Neural progenitor cell (in vitro differentiated cells): ENCODE results near the gene SLC25A27.

Experiments
- EZH2 ChIP-seq: fragments of 200-600 bp; sonication (generic); IDR thresholded peaks from 2 replicates; pipeline ENCODE4 v1.6.1; 2017; ENCODE audit warnings: antibody characterized with exemption, mild to moderate bottlenecking, moderate library complexity
- EZH2phosphoT487 ChIP-seq: fragments of 200-600 bp; sonication (generic); IDR thresholded peaks from 2 replicates; pipeline ENCODE4 v1.6.1; 2017; ENCODE audit warnings: antibody characterized with exemption
- TF ChIP-seq, protein P1 (sequence below): fragments of 200-600 bp; sonication (generic); IDR thresholded peaks from 2 replicates; pipeline ENCODE4 v1.5.1; 2017; ENCODE audit warnings: antibody characterized with exemption, mild to moderate bottlenecking

DNA sequence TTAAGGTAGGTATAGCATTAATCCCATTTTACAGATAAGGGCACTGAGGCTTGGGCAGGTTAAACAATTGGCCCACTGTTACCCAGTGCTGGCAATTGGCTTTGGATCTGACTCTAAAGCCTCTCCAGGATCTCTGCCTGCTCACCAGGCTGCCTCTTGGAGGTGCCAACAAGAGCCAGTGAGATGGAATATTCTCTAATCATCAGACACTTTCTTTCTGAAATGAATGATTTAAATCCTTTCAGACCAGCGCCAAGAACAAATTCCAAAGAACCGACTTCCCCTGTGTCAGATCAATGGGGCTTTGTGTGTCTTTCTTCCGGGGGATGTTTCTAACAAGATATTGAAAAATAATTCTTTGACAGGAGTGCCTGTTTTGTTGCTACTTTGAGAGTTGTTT is 23.8 kb upstream of the SLC25A27 start:
- TF ChIP-seq, protein P1, sequence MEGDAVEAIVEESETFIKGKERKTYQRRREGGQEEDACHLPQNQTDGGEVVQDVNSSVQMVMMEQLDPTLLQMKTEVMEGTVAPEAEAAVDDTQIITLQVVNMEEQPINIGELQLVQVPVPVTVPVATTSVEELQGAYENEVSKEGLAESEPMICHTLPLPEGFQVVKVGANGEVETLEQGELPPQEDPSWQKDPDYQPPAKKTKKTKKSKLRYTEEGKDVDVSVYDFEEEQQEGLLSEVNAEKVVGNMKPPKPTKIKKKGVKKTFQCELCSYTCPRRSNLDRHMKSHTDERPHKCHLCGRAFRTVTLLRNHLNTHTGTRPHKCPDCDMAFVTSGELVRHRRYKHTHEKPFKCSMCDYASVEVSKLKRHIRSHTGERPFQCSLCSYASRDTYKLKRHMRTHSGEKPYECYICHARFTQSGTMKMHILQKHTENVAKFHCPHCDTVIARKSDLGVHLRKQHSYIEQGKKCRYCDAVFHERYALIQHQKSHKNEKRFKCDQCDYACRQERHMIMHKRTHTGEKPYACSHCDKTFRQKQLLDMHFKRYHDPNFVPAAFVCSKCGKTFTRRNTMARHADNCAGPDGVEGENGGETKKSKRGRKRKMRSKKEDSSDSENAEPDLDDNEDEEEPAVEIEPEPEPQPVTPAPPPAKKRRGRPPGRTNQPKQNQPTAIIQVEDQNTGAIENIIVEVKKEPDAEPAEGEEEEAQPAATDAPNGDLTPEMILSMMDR, result no peak
- no peak for TF ChIP-seq EZH2
- no peak for TF ChIP-seq EZH2phosphoT487
